BJ (cell line): ENCODE results near the gene CHMP5. TPM values are rescaled to one million over a fixed set of nuclear protein-coding genes. Genes with fewer than 3 reads are reported as not detected.

Experiments
- CTCF ChIA-PET: fragments of 350-600 bp; formaldehyde crosslinking; extraction: SDS; loops from one replicate; lab custom pipeline; 2021; ENCODE audit warnings: antibody characterized with exemption, inconsistent platforms; lab: Yijun Ruan, JAX
- POLR2A ChIA-PET: fragments of 300-600 bp; sonication (Branson Sonifier 250); formaldehyde crosslinking; extraction: SDS; loops from one replicate; lab custom pipeline; 2021; ENCODE audit warnings: antibody characterized with exemption; lab: Charles Lee
- DNase-seq: peaks from one replicate; pipeline ENCODE4 v3.0.0-alpha.2; 2011; ENCODE audit warnings: low read depth
- H3K27me3 ChIP-seq: 2 replicates; pipeline ENCODE4 v1.6.0; 2011; ENCODE audit warnings: low read length; ENCODE audit not compliant: control insufficient read depth, insufficient read depth
- H3K36me3 ChIP-seq: 2 replicates; pipeline ENCODE4 v1.5.1; 2011; ENCODE audit warnings: low read length; ENCODE audit not compliant: control insufficient read depth, insufficient read depth
- H3K4me3 ChIP-seq: 2 replicates; pipeline ENCODE4 v1.5.1; 2011; ENCODE audit warnings: low read depth, mild to moderate bottlenecking, control low read depth, low read length
- CTCF ChIP-seq: IDR thresholded peaks from 2 replicates; pipeline ENCODE4 v1.5.1; 2011; ENCODE audit warnings: low read depth, mild to moderate bottlenecking, control low read depth, inconsistent platforms, low read length, moderate library complexity; ENCODE audit not compliant: insufficient read depth
- polyA plus RNA-seq: library from polyadenylated mRNA; depleted of rRNA; stranded (reverse); fragments of >200 nt; gene quantifications from 2 replicates; pipeline ENCODE4 v1.2.3, GENCODE V29; 2011

The CHMP5 gene
- polyA plus RNA-seq, 1 experiment, result 37.6 TPM

- CTCF ChIA-PET, result interaction anchor here (1.6 kb wide), 1 partner anchor 9 kb away, joined by 4 read pairs; no protein-coding TSS in a partner anchor
- H3K36me3 ChIP-seq, result peaks cover 19% of the 10 kb centered on the region
Observed at GRCh38 chr9:33318225-33318624, 53.4 kb downstream of the CHMP5 start.

GRCh38 chr9:33318781-33319180 lies 53.9 kb downstream of the CHMP5 start:
- no peak for TF ChIP-seq CTCF
- H3K27me3 ChIP-seq, result no peaks in the 10 kb centered on the region
- peaks cover 15% of the 10 kb centered on the region for H3K36me3 ChIP-seq
- DNase-seq, result no peak
- CTCF ChIA-PET, result interaction anchor here (1.6 kb wide), 1 partner anchor 10 kb away, joined by 4 read pairs; no protein-coding TSS in a partner anchor
- H3K4me3 ChIP-seq, result no peak overlapping the region
- POLR2A ChIA-PET, result no interaction called here

More at GRCh38 chr9:33318225-33318624, 53.4 kb downstream of the CHMP5 start:
- no peak for TF ChIP-seq CTCF
- Histone ChIP-seq H3K4me3 (no peak overlapping the region), H3K27me3 (no peaks in the 10 kb centered on the region)
- POLR2A ChIA-PET, result no interaction called here
- DNase-seq, result no peak

GRCh38 chr9:33320230-33320567 lies 55.4 kb downstream of the CHMP5 start:
- ChIA-PET POLR2A (interaction anchor here (0.8 kb wide), 1 partner anchor 295 kb away, joined by 5 read pairs; the partner anchor contains the start of gene DNAJA1), CTCF (interaction anchor here (0.8 to 1.3 kb wide), 5 partner anchors 32 to 143 kb away, joined by 3 read pairs; no protein-coding TSS in a partner anchor)
- no peak for DNase-seq
- H3K27me3 ChIP-seq, result no peaks in the 10 kb centered on the region
- peaks cover 16% of the 10 kb centered on the region for H3K36me3 ChIP-seq
- no peak overlapping the region for H3K4me3 ChIP-seq
- TF ChIP-seq CTCF, result no peak

DNA sequence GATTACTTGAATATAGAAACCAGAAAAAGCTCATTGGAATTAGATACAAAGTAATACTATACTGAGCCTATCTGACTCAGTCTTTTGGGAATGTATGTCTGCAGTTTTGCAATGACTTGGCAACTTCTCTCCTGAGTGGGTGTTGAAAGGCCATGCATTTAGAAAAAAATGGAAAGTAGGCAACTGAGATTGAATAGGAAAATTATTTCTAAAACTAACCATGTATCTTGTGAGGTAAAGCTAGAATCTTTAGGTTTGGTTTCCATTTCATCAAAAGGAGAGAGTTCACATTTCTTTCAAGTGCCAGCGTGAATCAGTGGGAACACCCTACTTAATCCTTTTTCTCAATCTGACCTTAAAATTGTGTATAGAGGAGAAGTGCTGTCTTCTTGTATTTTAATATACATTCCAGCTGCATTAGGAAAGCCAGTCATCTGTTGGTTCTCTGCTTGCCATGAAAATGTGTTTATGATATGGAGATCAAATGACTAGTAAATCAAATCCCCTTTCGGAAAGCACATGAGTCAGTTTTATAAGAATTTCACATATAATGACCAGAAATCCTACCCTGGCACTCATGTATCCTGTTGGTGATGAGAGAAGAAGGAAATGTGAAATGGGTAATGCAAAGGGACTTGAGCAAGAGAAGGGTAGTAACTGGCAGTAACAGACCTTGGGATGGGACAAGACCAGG lies 55.9 kb downstream of the CHMP5 start:
- POLR2A ChIA-PET, result interaction anchor here (0.6 to 0.8 kb wide), 2 partner anchors 181 to 296 kb away, joined by 3 to 5 read pairs; partner anchors contain the start of gene DNAJA1
- TF ChIP-seq CTCF, result no peak
- DNase-seq, result peak; percentile 82
- Histone ChIP-seq H3K27me3 (no peaks in the 10 kb centered on the region), H3K36me3 (peaks cover 16% of the 10 kb centered on the region), H3K4me3 (no peak overlapping the region)
- CTCF ChIA-PET, result interaction anchor here (0.8 to 1.3 kb wide), 5 partner anchors 33 to 143 kb away, joined by 3 read pairs; no protein-coding TSS in a partner anchor

DNA sequence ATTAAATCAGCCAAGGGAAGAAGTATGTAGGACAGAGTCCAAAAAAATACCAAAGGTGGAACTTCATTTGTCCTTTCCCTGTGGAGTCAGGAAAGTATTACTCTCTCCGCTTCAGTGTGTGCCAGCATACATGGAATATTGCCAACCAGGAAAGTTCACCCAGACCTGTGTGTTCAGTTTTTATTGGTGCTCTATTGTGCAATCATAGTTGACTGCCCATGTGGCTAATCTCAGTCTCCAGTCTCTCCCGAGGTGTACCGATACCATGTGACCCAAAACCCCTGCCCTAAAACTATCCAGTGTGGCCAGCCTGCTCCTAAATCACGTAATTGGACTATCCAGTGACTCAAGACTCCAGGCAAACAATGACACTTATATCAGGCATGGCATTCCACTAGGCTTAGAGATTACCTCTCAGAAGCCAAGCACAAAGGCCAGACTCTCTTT lies 64.3 kb downstream of the CHMP5 start:
- Histone ChIP-seq H3K36me3 (peaks cover 3% of the 10 kb centered on the region; the same call in 1 of the 2 replicates), H3K4me3 (no peak overlapping the region), H3K27me3 (no peaks in the 10 kb centered on the region)
- no peak for TF ChIP-seq CTCF
- peak; percentile 91 for DNase-seq
- CTCF ChIA-PET, result no interaction called here
- POLR2A ChIA-PET, result no interaction called here
